Measurements from ENCODE around the gene SHC4. TPM values are rescaled to one million over a fixed set of nuclear protein-coding genes. Genes with fewer than 3 reads are reported as not detected.

SHC4 gene
- total RNA-seq, 6 experiments from 2014 or later: 2.1 to 4.2 (median 3.5) TPM

DNA sequence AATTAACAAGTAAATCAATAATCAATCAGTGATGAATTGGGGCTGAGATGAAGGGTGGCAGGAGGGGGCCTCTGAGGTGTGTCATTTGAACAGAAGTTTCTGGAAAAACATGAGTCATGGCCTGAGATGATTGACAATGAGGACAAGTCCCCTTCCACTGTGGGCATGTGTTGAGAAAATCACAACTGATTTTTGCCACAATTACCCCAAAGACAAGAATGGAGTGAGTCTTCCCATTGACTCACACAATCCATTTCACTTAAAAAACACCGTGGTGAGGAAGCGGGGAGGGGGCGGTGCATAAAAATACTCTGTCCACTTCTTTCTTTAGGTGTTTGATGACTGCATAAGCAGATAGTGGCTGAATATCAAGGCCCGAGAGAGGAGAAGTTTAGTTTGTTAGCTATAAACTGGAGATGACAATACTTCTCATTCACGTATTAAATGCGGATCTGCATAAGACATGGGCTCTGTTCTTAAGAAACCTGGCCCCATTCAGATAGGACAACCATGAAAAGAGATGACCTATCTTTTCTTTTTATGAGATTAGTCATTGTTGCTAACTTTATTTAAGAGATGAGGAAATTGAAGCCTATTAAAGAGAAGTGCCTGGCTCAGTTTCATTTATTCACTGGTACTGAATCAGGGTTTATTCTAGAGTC, 34.7 kb downstream of the SHC4 start:
- no peak overlapping the region for H3K4me3 Mint-ChIP-seq
- H3K27ac Mint-ChIP-seq: peak overlapping the region; percentile 48
- peaks cover 6% of the 10 kb centered on the region for H3K36me3 Mint-ChIP-seq (ENCODE audit: low read depth)
- peaks cover 63% of the 10 kb centered on the region for H3K4me1 Mint-ChIP-seq (ENCODE audit: low read depth)
- TF ChIP-seq, protein P1, sequence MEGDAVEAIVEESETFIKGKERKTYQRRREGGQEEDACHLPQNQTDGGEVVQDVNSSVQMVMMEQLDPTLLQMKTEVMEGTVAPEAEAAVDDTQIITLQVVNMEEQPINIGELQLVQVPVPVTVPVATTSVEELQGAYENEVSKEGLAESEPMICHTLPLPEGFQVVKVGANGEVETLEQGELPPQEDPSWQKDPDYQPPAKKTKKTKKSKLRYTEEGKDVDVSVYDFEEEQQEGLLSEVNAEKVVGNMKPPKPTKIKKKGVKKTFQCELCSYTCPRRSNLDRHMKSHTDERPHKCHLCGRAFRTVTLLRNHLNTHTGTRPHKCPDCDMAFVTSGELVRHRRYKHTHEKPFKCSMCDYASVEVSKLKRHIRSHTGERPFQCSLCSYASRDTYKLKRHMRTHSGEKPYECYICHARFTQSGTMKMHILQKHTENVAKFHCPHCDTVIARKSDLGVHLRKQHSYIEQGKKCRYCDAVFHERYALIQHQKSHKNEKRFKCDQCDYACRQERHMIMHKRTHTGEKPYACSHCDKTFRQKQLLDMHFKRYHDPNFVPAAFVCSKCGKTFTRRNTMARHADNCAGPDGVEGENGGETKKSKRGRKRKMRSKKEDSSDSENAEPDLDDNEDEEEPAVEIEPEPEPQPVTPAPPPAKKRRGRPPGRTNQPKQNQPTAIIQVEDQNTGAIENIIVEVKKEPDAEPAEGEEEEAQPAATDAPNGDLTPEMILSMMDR (IDR thresholded peaks at IDR 0.05): no peak
- no peaks in the 10 kb centered on the region for H3K9me3 Mint-ChIP-seq
- DNase-seq: no peak
- peaks cover 2% of the 10 kb centered on the region; the same call in 1 of the 2 replicates for H3K27me3 Mint-ChIP-seq (ENCODE audit: insufficient read depth)

DNA sequence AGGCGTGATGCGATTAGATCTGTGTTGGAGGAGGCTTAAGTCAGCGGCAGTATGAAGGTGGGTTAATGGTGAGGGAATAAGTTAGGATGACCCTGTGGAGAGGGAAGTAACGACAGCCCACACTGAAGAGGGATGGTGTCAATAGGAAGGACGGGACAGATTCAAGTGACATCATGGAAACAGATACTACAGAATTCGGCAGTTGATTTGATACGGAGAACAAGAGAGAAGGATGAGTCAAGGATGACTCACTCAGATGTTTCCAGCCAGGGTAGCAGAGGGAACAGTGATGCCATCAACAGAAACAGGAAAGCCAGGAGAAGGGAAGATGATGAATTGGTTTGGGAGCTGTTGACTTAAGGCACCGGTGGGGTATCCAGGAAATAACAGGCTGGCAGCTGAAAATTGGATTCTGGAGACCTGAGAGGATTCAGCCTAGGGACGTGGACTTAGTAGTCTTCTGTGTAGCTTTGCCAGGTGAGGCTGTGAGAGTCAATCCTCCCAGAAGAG, 38.0 kb downstream of the SHC4 start:
- Mint-ChIP-seq H3K4me1 (ENCODE audit: low read depth) (peaks cover 63% of the 10 kb centered on the region), H3K36me3 (ENCODE audit: low read depth) (peaks cover 17% of the 10 kb centered on the region), H3K27ac (peak overlapping the region; percentile 88), H3K4me3 (peak overlapping the region; percentile 71), H3K9me3 (no peaks in the 10 kb centered on the region), H3K27me3 (ENCODE audit: insufficient read depth) (peaks cover 2% of the 10 kb centered on the region; the same call in 1 of the 2 replicates)
- DNase-seq: peak; percentile 93
- TF ChIP-seq, protein P1 (IDR thresholded peaks at IDR 0.05): no peak

DNA sequence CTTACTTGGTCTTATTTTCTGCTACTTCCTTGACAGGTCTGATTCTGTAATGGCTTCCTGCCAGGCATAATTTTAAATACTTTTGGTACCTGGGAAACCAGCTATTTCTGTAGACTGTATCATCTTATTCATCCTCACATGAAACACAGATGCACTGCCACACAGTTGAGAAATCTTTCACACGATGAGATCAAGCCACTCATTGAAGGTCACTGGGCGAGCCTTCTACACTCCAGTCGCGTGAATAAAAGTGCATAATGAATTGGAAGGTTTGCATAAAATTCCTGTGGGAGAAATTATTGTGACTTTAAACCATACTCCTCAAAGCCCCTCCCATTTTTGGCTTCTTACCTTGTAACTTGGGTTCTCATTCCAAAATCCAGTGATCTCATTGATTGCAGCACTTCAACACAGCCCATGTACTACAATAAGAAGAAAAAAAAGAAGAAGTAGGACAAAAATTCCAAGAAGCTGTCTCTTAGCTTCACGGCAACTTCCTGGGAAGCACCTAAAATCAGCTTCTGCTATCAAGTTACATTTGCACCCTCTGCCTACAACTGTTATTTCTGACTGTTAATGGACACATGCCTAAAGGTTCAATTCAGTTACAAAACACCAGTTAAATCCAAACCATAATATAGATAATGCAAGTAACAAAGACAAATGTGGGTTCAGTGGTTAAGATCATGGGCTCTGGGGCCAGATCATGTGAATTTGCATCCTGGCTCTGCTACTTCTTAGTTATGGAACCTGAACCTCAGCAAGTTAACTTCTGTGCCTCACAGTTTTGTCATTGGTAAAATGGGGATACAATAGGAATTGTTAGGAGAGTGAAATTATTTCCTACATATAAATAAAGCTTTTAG, 39.0 kb downstream of the SHC4 start:
- no peak overlapping the region for H3K4me3 Mint-ChIP-seq
- H3K9me3 Mint-ChIP-seq: no peaks in the 10 kb centered on the region
- H3K27me3 Mint-ChIP-seq (ENCODE audit: insufficient read depth): peaks cover 2% of the 10 kb centered on the region; the same call in 1 of the 2 replicates
- H3K36me3 Mint-ChIP-seq (ENCODE audit: low read depth): peaks cover 20% of the 10 kb centered on the region
- H3K27ac Mint-ChIP-seq: peak overlapping the region; percentile 88
- TF ChIP-seq, protein P1 (IDR thresholded peaks at IDR 0.05): no peak
- DNase-seq: no peak
- peaks cover 57% of the 10 kb centered on the region for H3K4me1 Mint-ChIP-seq (ENCODE audit: low read depth)

DNA sequence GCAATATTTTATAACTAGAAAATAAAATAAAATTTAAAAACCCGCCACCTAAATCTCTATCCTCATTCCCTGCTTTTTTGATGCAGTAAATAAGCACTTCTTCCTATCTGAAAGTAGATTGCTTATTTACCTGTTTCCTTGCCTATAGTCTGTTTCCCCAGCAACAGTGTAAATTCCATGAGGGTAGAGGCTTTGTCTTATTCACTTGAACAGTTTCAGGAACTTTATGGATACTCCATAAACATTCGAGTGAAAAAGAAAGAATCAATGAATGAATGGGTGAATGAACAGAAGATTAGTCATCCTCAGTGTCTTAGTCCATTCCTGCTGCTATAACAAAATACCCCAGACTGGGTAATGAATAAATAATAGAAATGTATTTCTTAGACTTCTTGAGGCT, 41.7 kb downstream of the SHC4 start:
- H3K27me3 Mint-ChIP-seq (ENCODE audit: insufficient read depth): no peaks in the 10 kb centered on the region
- peaks cover 25% of the 10 kb centered on the region for H3K36me3 Mint-ChIP-seq (ENCODE audit: low read depth)
- no peak overlapping the region for H3K27ac Mint-ChIP-seq
- peaks cover 30% of the 10 kb centered on the region for H3K4me1 Mint-ChIP-seq (ENCODE audit: low read depth)
- no peak for DNase-seq
- H3K4me3 Mint-ChIP-seq: no peak overlapping the region
- TF ChIP-seq, protein P1 (IDR thresholded peaks at IDR 0.05): no peak
- H3K9me3 Mint-ChIP-seq: no peaks in the 10 kb centered on the region

DNA sequence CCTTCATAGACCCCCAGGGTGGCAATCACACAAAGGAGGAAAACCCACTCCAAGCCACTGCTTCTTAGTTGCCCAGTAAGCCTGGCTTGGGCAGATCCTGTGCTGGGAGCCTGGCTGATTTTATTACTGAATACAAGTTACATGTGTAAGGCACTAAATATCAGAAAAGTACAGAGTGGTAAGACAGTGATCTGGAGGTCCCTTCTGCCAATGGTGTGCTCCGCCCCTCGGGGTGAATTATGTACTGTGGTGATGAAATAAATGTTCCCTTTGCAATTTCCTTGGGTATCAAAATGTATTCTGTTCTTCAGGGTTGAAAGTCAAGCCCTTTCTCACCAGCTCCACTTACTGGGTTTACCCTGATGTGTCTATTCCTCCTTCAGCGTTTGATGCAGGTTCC, 47.0 kb downstream of the SHC4 start:
- TF ChIP-seq, protein P1 (IDR thresholded peaks at IDR 0.05): no peak
- Mint-ChIP-seq H3K27me3 (ENCODE audit: insufficient read depth) (no peaks in the 10 kb centered on the region), H3K27ac (no peak overlapping the region), H3K9me3 (no peaks in the 10 kb centered on the region), H3K4me1 (ENCODE audit: low read depth) (peaks cover 15% of the 10 kb centered on the region), H3K4me3 (no peak overlapping the region), H3K36me3 (ENCODE audit: low read depth) (peaks cover 18% of the 10 kb centered on the region)
- no peak for DNase-seq

Data from HFFc6 (cell line).